ENCODE data around the gene ZBTB42. TPM values are rescaled to one million over a fixed set of nuclear protein-coding genes. Genes with fewer than 3 reads are reported as not detected.

The ZBTB42 gene
- total and polyA plus RNA-seq, 2 of the 13 experiments (the other 11 are each of a cell fraction or from before 2014, with no cell fraction given): 2.8 to 4.2 TPM

DNA sequence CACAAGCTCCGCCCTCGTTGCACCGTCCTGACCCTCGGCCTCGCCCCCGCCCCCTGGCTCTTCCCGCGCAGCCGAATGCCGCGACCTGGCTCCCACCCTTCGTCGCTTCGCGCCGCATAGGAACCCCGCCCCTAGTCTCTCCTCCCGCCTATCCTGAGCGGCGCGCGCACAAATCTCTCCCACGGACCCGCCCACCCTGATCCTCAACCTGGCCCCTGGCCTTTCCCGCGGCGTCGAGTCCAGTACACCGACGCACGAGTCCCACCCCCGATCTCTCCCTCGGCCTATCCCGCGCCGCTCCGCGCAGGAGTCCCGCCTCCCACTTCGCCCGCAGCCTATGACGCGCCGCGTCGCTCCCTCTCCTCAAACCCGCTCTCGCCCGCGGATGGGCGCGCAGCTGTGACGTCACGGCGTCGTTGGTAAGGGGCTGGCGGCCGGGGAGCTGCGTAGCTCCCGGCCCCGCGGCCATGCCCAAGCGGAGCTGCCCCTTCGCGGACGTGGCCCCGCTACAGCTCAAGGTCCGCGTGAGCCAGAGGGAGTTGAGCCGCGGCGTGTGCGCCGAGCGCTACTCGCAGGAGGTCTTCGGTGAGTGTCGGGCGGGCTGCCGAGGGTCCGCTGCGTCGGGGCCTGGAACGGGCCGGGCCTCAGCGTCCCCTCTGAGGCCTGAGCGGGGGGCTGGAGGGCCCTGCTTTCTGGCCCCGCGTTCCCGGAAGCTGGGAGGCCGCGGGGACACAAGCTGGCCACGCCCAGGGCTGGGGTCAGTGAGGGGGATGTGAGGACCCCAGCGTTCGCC is 48.0 kb upstream of the ZBTB42 start, which contains the start of gene SIVA1 (continued):
- TF ChIP-seq TCF12 (IDR thresholded peaks at IDR 0.05) (no peak), TCF12 (CRISPR knock-in tag; IDR thresholded peaks at IDR 0.05) (no peak; the same call in 1 of the 2 replicates), HOXA3 (CRISPR knock-in tag; IDR thresholded peaks at IDR 0.05) (peak; percentile 99), JUNB (CRISPR knock-in tag; IDR thresholded peaks at IDR 0.05; ENCODE audit: borderline replicate concordance) (no peak), ZNF891 (CRISPR knock-in tag; IDR thresholded peaks at IDR 0.05) (no peak), GTF3A (CRISPR knock-in tag; conservative IDR thresholded peaks at IDR 0.05) (peak; percentile 88; the same call in 1 of the 2 replicates), HCFC1 (IDR thresholded peaks at IDR 0.05; ENCODE audit: low read depth, low read length) (peak; percentile 44; the same call in 1 of the 2 replicates), SETDB1 (CRISPR knock-in tag; IDR thresholded peaks at IDR 0.05; ENCODE audit: borderline replicate concordance) (no peak), MIER3 (CRISPR knock-in tag; IDR thresholded peaks at IDR 0.05; ENCODE audit: borderline replicate concordance) (peak; percentile 67; the same call in 1 of the 2 replicates), CBX5 (CRISPR knock-in tag; IDR thresholded peaks at IDR 0.05; ENCODE audit: borderline replicate concordance) (no peak; the same call in 1 of the 2 replicates), ELF1 (CRISPR knock-in tag; IDR thresholded peaks at IDR 0.05) (no peak), ZNF296 (CRISPR knock-in tag; conservative IDR thresholded peaks at IDR 0.05) (peak; percentile 92), ZSCAN31 (CRISPR knock-in tag; IDR thresholded peaks at IDR 0.05; ENCODE audit: low read depth) (peak; percentile 89), MTA3 (CRISPR knock-in tag; IDR thresholded peaks at IDR 0.05) (no peak), ZNF816 (CRISPR knock-in tag; IDR thresholded peaks at IDR 0.05; ENCODE audit: borderline replicate concordance) (peak; percentile 76; the same call in 1 of the 2 replicates)
- TF ChIP-seq, protein P1, sequence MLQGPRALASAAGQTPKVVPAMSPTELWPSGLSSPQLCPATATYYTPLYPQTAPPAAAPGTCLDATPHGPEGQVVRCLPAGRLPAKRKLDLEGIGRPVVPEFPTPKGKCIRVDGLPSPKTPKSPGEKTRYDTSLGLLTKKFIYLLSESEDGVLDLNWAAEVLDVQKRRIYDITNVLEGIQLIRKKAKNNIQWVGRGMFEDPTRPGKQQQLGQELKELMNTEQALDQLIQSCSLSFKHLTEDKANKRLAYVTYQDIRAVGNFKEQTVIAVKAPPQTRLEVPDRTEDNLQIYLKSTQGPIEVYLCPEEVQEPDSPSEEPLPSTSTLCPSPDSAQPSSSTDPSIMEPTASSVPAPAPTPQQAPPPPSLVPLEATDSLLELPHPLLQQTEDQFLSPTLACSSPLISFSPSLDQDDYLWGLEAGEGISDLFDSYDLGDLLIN (CRISPR knock-in tag; IDR thresholded peaks at IDR 0.05; ENCODE audit: borderline replicate concordance): no peak; the same call in 1 of the 2 replicates
- TF ChIP-seq, protein P2, sequence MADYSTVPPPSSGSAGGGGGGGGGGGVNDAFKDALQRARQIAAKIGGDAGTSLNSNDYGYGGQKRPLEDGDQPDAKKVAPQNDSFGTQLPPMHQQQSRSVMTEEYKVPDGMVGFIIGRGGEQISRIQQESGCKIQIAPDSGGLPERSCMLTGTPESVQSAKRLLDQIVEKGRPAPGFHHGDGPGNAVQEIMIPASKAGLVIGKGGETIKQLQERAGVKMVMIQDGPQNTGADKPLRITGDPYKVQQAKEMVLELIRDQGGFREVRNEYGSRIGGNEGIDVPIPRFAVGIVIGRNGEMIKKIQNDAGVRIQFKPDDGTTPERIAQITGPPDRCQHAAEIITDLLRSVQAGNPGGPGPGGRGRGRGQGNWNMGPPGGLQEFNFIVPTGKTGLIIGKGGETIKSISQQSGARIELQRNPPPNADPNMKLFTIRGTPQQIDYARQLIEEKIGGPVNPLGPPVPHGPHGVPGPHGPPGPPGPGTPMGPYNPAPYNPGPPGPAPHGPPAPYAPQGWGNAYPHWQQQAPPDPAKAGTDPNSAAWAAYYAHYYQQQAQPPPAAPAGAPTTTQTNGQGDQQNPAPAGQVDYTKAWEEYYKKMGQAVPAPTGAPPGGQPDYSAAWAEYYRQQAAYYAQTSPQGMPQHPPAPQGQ (CRISPR knock-in tag; IDR thresholded peaks at IDR 0.05; ENCODE audit: borderline replicate concordance): no peak
- TF ChIP-seq, protein P3, sequence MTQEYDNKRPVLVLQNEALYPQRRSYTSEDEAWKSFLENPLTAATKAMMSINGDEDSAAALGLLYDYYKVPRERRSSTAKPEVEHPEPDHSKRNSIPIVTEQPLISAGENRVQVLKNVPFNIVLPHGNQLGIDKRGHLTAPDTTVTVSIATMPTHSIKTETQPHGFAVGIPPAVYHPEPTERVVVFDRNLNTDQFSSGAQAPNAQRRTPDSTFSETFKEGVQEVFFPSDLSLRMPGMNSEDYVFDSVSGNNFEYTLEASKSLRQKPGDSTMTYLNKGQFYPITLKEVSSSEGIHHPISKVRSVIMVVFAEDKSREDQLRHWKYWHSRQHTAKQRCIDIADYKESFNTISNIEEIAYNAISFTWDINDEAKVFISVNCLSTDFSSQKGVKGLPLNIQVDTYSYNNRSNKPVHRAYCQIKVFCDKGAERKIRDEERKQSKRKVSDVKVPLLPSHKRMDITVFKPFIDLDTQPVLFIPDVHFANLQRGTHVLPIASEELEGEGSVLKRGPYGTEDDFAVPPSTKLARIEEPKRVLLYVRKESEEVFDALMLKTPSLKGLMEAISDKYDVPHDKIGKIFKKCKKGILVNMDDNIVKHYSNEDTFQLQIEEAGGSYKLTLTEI (CRISPR knock-in tag; conservative IDR thresholded peaks at IDR 0.05): no peak; the same call in 1 of the 2 replicates
- TF ChIP-seq, protein P4, sequence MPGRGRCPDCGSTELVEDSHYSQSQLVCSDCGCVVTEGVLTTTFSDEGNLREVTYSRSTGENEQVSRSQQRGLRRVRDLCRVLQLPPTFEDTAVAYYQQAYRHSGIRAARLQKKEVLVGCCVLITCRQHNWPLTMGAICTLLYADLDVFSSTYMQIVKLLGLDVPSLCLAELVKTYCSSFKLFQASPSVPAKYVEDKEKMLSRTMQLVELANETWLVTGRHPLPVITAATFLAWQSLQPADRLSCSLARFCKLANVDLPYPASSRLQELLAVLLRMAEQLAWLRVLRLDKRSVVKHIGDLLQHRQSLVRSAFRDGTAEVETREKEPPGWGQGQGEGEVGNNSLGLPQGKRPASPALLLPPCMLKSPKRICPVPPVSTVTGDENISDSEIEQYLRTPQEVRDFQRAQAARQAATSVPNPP (CRISPR knock-in tag; IDR thresholded peaks at IDR 0.05): peak; percentile 83

Measured in HepG2 (cell line).